Stimulated activated CD4-positive, alpha-beta T cell treated with anti-CD3 and anti-CD28 coated beads, Interleukin-2, amount 100 ng/mL, for 4 hours (primary cell): ENCODE results near the gene CCDC85B.
A peak's percentile ranks its signal among the peaks of the same experiment; 100 is the strongest.
"Not testable (repeated sequence)": the region's sequence is repeated elsewhere in the genome, so short reads cannot be mapped to it uniquely, and the experiment has no call there.

Source experiments
- DNase-seq: peaks from one replicate; pipeline ENCODE4 v3.0.0-alpha.2; 2020; ENCODE audit warnings: low read depth

Gene CCDC85B

GRCh38 chr11:65887723-65888162, 2.7 kb upstream of the CCDC85B start:
- peak; percentile 13 for DNase-seq

GRCh38 chr11:65888163-65888814, 2.2 kb upstream of the CCDC85B start, which contains the start of gene FIBP:
TSS of gene FIBP (minus strand) at chr11:65888471. CDS start at chr11:65888418, 53 bp downstream.
- DNase-seq: peak; percentile 90

GRCh38 chr11:65891219-65892136, 1.0 kb downstream of the CCDC85B start:
- DNase-seq: peak; percentile 51

GRCh38 chr11:65892137-65892540, 1.7 kb downstream of the CCDC85B start:
- not testable (repeated sequence) for DNase-seq

GRCh38 chr11:65892661-65893317, 2.3 kb downstream of the CCDC85B start:
- no peak for DNase-seq

- no peak for DNase-seq
Observed at GRCh38 chr11:65894034-65894591, 3.6 kb downstream of the CCDC85B start.

- no peak for DNase-seq
Observed at GRCh38 chr11:65895482-65895981, 5.1 kb downstream of the CCDC85B start.

- DNase-seq: no peak
Observed at GRCh38 chr11:65896034-65896999, 5.8 kb downstream of the CCDC85B start.

- DNase-seq: no peak
Observed at GRCh38 chr11:65897020-65897471, 6.6 kb downstream of the CCDC85B start.

- DNase-seq: no peak
Observed at GRCh38 chr11:65898656-65899355, 8.3 kb downstream of the CCDC85B start.

- peak; percentile 77 for DNase-seq
Observed at GRCh38 chr11:65899356-65900124, 9.1 kb downstream of the CCDC85B start.

- DNase-seq: peak; percentile 94
Observed at GRCh38 chr11:65900125-65900898, 9.8 kb downstream of the CCDC85B start, which contains the start of gene FOSL1. TSS of gene FOSL1 (minus strand) at chr11:65900388. CDS start at chr11:65900339, 49 bp downstream.

GRCh38 chr11:65900899-65901180, 10.4 kb downstream of the CCDC85B start:
- no peak for DNase-seq

- no peak for DNase-seq
Observed at GRCh38 chr11:65903068-65903481, 12.6 kb downstream of the CCDC85B start.

GRCh38 chr11:65903715-65904114, 13.2 kb downstream of the CCDC85B start:
- DNase-seq: no peak

GRCh38 chr11:65906602-65907001, 16.1 kb downstream of the CCDC85B start:
- no peak for DNase-seq

GRCh38 chr11:65907878-65908277, 17.4 kb downstream of the CCDC85B start:
- DNase-seq: no peak
